NT2/D1 (cell line): Measurements from ENCODE around the gene SVBP.

Experiments
- SUZ12 ChIP-seq: IDR thresholded peaks from 2 replicates; pipeline ENCODE4 v1.6.1; 2011; ENCODE audit not compliant: insufficient read length, insufficient read depth; ENCODE audit errors: extremely low read depth
- YY1 ChIP-seq: IDR thresholded peaks from 2 replicates; pipeline ENCODE4 v1.6.1; 2011; ENCODE audit not compliant: insufficient read length, insufficient read depth
- ZNF274 ChIP-seq: IDR thresholded peaks from 2 replicates; pipeline ENCODE4 v1.6.1; 2011; ENCODE audit warnings: mild to moderate bottlenecking, low read depth, low read length

DNA sequence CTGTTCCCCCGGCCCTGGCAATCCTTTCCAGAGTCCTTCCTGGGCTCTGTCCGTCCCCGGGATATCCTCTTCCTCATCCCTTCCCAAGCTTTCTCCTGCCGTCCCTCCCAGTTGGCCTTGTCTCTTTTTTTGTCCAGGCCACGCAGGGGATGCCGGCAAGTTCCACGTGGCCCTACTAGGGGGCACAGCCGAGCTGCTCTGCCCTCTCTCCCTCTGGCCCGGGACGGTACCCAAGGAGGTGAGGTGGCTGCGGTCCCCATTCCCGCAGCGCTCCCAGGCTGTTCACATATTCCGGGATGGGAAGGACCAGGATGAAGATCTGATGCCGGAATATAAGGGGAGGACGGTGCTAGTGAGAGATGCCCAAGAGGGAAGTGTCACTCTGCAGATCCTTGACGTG, 13.4 kb upstream of the SVBP start:
- TF ChIP-seq YY1 = no peak
- no peak for TF ChIP-seq ZNF274
- no peak for TF ChIP-seq SUZ12
